ENCODE measurements around the gene RAB7A.

Gene RAB7A

GRCh38 chr3:128849911-128850455 is 124.0 kb downstream of the RAB7A start:
- DNase-seq (ENCODE audit: low read depth in 2 of 2) = no peak

- no peak for DNase-seq (ENCODE audit: low read depth in 2 of 2)
Observed at GRCh38 chr3:128850544-128850943, 124.6 kb downstream of the RAB7A start.

- no peak for DNase-seq (ENCODE audit: low read depth in 2 of 2)
Observed at GRCh38 chr3:128851601-128852000, 125.6 kb downstream of the RAB7A start.

- DNase-seq (ENCODE audit: low read depth in 2 of 2) = no peak
Observed at GRCh38 chr3:128853826-128854225, 127.8 kb downstream of the RAB7A start.

- no peak for DNase-seq (ENCODE audit: low read depth in 2 of 2)
Observed at GRCh38 chr3:128854475-128854874, 128.5 kb downstream of the RAB7A start.

- DNase-seq (ENCODE audit: low read depth in 2 of 2) = no peak
Observed at GRCh38 chr3:128855569-128855968, 129.6 kb downstream of the RAB7A start.

GRCh38 chr3:128858167-128858566 is 132.2 kb downstream of the RAB7A start:
- no peak for DNase-seq (ENCODE audit: low read depth in 2 of 2)

GRCh38 chr3:128859630-128860029 is 133.6 kb downstream of the RAB7A start:
- no peak for DNase-seq (ENCODE audit: low read depth in 2 of 2)

- no peak for DNase-seq (ENCODE audit: low read depth in 2 of 2)
Observed at GRCh38 chr3:128861491-128861890, 135.5 kb downstream of the RAB7A start.

- no peak for DNase-seq (ENCODE audit: low read depth in 2 of 2)
Observed at GRCh38 chr3:128863560-128863959, 137.6 kb downstream of the RAB7A start.

All from stimulated activated CD8-positive, alpha-beta memory T cell treated with anti-CD3 and anti-CD28 coated beads, Interleukin-2, amount 100 ng/mL, for 48 hours (primary cell).